ENCODE data around the gene TMIGD3. TPM values are rescaled to one million over a fixed set of nuclear protein-coding genes. Genes with fewer than 3 reads are reported as not detected.

Gene TMIGD3
- total and polyA plus RNA-seq, 2 donors from 2014 or later: 0.43 to 3.0 TPM

DNA sequence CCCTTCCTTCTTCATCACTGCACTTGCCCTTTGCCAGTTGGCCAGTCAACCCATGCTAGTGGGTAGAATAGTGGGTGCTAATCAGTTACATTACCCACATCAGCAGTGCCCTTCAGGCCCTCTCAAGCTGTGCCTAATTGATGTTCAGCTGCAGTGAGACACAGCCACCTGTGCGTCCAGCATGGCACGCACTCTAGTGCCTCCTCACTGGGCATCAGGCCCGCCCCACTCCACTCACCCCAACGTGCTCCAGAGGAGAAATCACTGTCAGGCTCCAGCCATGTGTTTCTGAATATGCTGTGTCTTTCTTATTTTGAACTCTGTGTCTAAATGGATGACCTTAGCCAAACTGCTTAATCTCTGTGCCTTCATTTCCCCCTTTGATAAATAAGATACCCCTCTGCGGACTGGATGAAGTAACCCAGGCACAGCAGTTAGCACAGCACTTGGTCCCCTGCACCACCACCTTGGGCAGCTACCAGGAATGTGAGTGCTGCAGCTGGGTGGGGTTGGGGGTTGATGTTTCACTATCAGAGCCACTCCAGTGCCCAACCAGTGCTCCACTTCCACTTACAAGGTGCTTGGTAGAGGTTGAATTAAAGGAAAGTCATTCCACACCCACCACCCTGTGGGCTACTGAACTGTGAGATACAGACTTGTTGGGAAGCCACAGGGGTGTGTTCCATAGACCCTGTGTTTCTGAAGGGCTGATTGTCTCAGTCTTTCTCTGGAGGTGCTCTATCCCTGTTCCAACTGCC lies 8.9 kb upstream of the TMIGD3 start:
- TF ChIP-seq, protein P1, sequence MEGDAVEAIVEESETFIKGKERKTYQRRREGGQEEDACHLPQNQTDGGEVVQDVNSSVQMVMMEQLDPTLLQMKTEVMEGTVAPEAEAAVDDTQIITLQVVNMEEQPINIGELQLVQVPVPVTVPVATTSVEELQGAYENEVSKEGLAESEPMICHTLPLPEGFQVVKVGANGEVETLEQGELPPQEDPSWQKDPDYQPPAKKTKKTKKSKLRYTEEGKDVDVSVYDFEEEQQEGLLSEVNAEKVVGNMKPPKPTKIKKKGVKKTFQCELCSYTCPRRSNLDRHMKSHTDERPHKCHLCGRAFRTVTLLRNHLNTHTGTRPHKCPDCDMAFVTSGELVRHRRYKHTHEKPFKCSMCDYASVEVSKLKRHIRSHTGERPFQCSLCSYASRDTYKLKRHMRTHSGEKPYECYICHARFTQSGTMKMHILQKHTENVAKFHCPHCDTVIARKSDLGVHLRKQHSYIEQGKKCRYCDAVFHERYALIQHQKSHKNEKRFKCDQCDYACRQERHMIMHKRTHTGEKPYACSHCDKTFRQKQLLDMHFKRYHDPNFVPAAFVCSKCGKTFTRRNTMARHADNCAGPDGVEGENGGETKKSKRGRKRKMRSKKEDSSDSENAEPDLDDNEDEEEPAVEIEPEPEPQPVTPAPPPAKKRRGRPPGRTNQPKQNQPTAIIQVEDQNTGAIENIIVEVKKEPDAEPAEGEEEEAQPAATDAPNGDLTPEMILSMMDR (IDR thresholded peaks at IDR 0.05; ENCODE audit: borderline replicate concordance, extremely low read depth, insufficient read depth): no peak
- no peak overlapping the region for H3K9ac ChIP-seq (ENCODE audit: low read length in 3 of 3)
- no peak for FAIRE-seq
- H3K27ac ChIP-seq (ENCODE audit: low read depth in 2 of 2, low read length in 2 of 2): no peak overlapping the region
- no peak overlapping the region for H3K4me3 ChIP-seq (ENCODE audit: low read length in 3 of 3)
- intact Hi-C loops (cut with DNase I): loop anchor here (10.0 kb wide), 2 partner anchors 132 to 242 kb away; partner anchors contain the start of gene DDX20
- no peak for DNase-seq
- H3K27me3 ChIP-seq (ENCODE audit: control insufficient read depth, insufficient read depth, low read length): no peaks in the 10 kb centered on the region
- H3K4me1 ChIP-seq (ENCODE audit: control insufficient read depth in 2 of 3, insufficient read depth in 2 of 3, low read depth in 1 of 3, low read length in 3 of 3): peaks cover 0 to 21% (median 11%) of the 10 kb centered on the region in 3 donors
- H3K36me3 ChIP-seq (ENCODE audit: control insufficient read depth in 2 of 3, insufficient read depth in 3 of 3, low read length in 3 of 3): no peaks in the 10 kb centered on the region
- H3K9me3 ChIP-seq (ENCODE audit: control insufficient read depth in 2 of 3, insufficient read depth in 1 of 3, low read length in 3 of 3): no peaks in the 10 kb centered on the region

DNA sequence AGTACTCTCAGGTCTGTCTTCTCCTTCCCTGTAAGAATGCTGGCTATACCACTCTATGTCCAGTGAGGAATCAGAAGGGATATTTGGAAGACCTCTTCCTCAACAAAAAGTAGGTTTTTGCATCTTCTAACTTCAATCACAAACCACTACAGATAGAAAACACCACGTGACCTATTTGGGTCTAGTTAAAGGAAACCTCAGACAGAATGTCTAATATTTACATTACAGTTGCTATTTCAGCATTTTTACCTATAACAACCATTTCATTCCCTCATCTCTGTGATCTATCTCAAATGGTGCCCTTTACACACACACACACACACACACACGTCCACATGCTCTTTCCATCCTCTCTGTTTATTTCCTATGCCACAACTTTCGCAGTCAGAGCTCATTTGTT lies 7.9 kb upstream of the TMIGD3 start:
- H3K27ac ChIP-seq (ENCODE audit: low read depth in 2 of 2, low read length in 2 of 2): no peak overlapping the region
- no peak overlapping the region for H3K9ac ChIP-seq (ENCODE audit: low read length in 3 of 3)
- H3K27me3 ChIP-seq (ENCODE audit: control insufficient read depth, insufficient read depth, low read length): no peaks in the 10 kb centered on the region
- DNase-seq (no peak), FAIRE-seq (no peak)
- peaks cover 0 to 17% (median 11%) of the 10 kb centered on the region in 3 donors for H3K4me1 ChIP-seq (ENCODE audit: control insufficient read depth in 2 of 3, insufficient read depth in 2 of 3, low read depth in 1 of 3, low read length in 3 of 3)
- H3K9me3 ChIP-seq (ENCODE audit: control insufficient read depth in 2 of 3, insufficient read depth in 1 of 3, low read length in 3 of 3): no peaks in the 10 kb centered on the region
- intact Hi-C loops (cut with DNase I): loop anchor here (10.0 kb wide), 2 partner anchors 133 to 243 kb away; partner anchors contain the start of gene DDX20
- no peaks in the 10 kb centered on the region for H3K36me3 ChIP-seq (ENCODE audit: control insufficient read depth in 2 of 3, insufficient read depth in 3 of 3, low read length in 3 of 3)
- H3K4me3 ChIP-seq (ENCODE audit: low read length in 3 of 3): no peak overlapping the region
- TF ChIP-seq, protein P1 (IDR thresholded peaks at IDR 0.05; ENCODE audit: borderline replicate concordance, extremely low read depth, insufficient read depth): no peak

DNA sequence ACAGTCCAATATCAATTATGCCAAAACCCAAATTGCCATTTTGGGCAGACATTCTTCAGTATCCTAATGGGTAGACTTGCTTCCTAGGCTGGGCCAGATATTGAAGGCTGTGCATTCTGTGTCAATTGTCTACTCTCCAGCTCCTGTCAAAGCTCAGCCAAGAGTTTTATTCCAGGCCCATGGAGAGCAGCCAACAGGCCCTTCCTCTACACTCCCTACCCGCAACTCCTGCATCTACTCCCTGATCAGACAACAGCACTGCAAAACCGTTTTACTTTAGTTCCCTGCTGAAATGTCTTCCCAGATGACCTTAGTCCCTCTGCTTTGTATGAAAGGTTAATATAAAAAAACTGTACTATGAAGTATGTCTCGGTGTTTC lies 6.6 kb upstream of the TMIGD3 start:
- H3K4me3 ChIP-seq (ENCODE audit: low read length in 3 of 3): no peak overlapping the region
- TF ChIP-seq, protein P1 (IDR thresholded peaks at IDR 0.05; ENCODE audit: borderline replicate concordance, extremely low read depth, insufficient read depth): no peak
- no peak overlapping the region for H3K9ac ChIP-seq (ENCODE audit: low read length in 3 of 3)
- H3K36me3 ChIP-seq (ENCODE audit: control insufficient read depth in 2 of 3, insufficient read depth in 3 of 3, low read length in 3 of 3): no peaks in the 10 kb centered on the region
- H3K27me3 ChIP-seq (ENCODE audit: control insufficient read depth, insufficient read depth, low read length): no peaks in the 10 kb centered on the region
- H3K27ac ChIP-seq (ENCODE audit: low read depth in 2 of 2, low read length in 2 of 2): no peak overlapping the region
- no peaks in the 10 kb centered on the region for H3K9me3 ChIP-seq (ENCODE audit: control insufficient read depth in 2 of 3, insufficient read depth in 1 of 3, low read length in 3 of 3)
- FAIRE-seq: no peak
- peak in 1 of 5 donors; percentile 34 for DNase-seq
- peaks cover 0 to 13% (median 11%) of the 10 kb centered on the region in 3 donors for H3K4me1 ChIP-seq (ENCODE audit: control insufficient read depth in 2 of 3, insufficient read depth in 2 of 3, low read depth in 1 of 3, low read length in 3 of 3)
- intact Hi-C loops (cut with DNase I): loop anchor here (10.0 kb wide), 2 partner anchors 135 to 245 kb away; partner anchors contain the start of gene DDX20

Measured in kidney (tissue), 14 donors.